HG02885 (cell line): Measurements from ENCODE around the gene TYW1.
"Not testable (repeated sequence)": the region's sequence is repeated elsewhere in the genome, so short reads cannot be mapped to it uniquely, and the experiment has no call there.

ENCODE experiments used
- ATAC-seq: cut with Tn5 transposase; IDR thresholded peaks from one replicate; pipeline ENCODE4 v1.9.1; 2021; ENCODE audit warnings: mild to moderate bottlenecking; ENCODE audit not compliant: unreplicated experiment, poor library complexity

The TYW1 gene

GRCh38 chr7:67111342-67111741 is 114.7 kb downstream of the TYW1 start:
- not testable (repeated sequence) for ATAC-seq

- not testable (repeated sequence) for ATAC-seq
Observed at GRCh38 chr7:67114483-67115246, 118.0 kb downstream of the TYW1 start.

GRCh38 chr7:67120491-67120890 is 123.9 kb downstream of the TYW1 start:
- ATAC-seq, result not testable (repeated sequence)

GRCh38 chr7:67128257-67128656 is 131.6 kb downstream of the TYW1 start:
- ATAC-seq, result not testable (repeated sequence)

- not testable (repeated sequence) for ATAC-seq
Observed at GRCh38 chr7:67130766-67131165, 134.1 kb downstream of the TYW1 start.

GRCh38 chr7:67134912-67135311 is 138.3 kb downstream of the TYW1 start:
- not testable (repeated sequence) for ATAC-seq

- not testable (repeated sequence) for ATAC-seq
Observed at GRCh38 chr7:67135617-67136486, 139.2 kb downstream of the TYW1 start.

- not testable (repeated sequence) for ATAC-seq
Observed at GRCh38 chr7:67137489-67137888, 140.9 kb downstream of the TYW1 start.

- ATAC-seq, result not testable (repeated sequence)
Observed at GRCh38 chr7:67139876-67140275, 143.2 kb downstream of the TYW1 start.

- not testable (repeated sequence) for ATAC-seq
Observed at GRCh38 chr7:67141001-67141400, 144.4 kb downstream of the TYW1 start.

- not testable (repeated sequence) for ATAC-seq
Observed at GRCh38 chr7:67143091-67143786, 146.6 kb downstream of the TYW1 start.

GRCh38 chr7:67145581-67146193 is 149.1 kb downstream of the TYW1 start:
- not testable (repeated sequence) for ATAC-seq

GRCh38 chr7:67149131-67149530 is 152.5 kb downstream of the TYW1 start:
- ATAC-seq, result not testable (repeated sequence)

- not testable (repeated sequence) for ATAC-seq
Observed at GRCh38 chr7:67154374-67154773, 157.7 kb downstream of the TYW1 start.

GRCh38 chr7:67156064-67156463 is 159.4 kb downstream of the TYW1 start:
- ATAC-seq, result not testable (repeated sequence)

GRCh38 chr7:67163285-67163684 is 166.7 kb downstream of the TYW1 start:
- ATAC-seq, result peak; percentile 78

GRCh38 chr7:67171151-67171550 is 174.5 kb downstream of the TYW1 start:
- peak; percentile 94 for ATAC-seq

- ATAC-seq, result not testable (repeated sequence)
Observed at GRCh38 chr7:67176730-67177129, 180.1 kb downstream of the TYW1 start.

GRCh38 chr7:67178915-67179688 is 182.5 kb downstream of the TYW1 start:
- not testable (repeated sequence) for ATAC-seq
